K562 (cell line): ENCODE data around the gene TNFAIP6. TPM values are rescaled to one million over a fixed set of nuclear protein-coding genes. Genes with fewer than 3 reads are reported as not detected.

Experiments
- ATAC-seq: fragments of 200-7000 bp; cut with Tn5 transposase; 3 replicates; pipeline ENCODE4 v1.9.1; 2020; ENCODE audit warnings: moderate library complexity
- BruUV-seq: library from RNA; stranded (reverse); fragments of 400-500 nt; replicated peaks from 2 replicates; lab custom pipeline; 2021; lab: Mats Ljungman, UMichigan
- CTCF ChIA-PET: fragments of 300-600 bp; formaldehyde crosslinking; extraction: SDS; loops from one replicate; lab custom pipeline; 2021; ENCODE audit warnings: low intra/inter-chr PET ratio; lab: Yijun Ruan, JAX
- POLR2A ChIA-PET: fragments of 300-600, 350-650 bp; sonication (Branson Sonifier 250); formaldehyde crosslinking; extraction: SDS; loops from one replicate; lab custom pipeline; 2021; ENCODE audit warnings: antibody characterized with exemption, inconsistent platforms; lab: Yijun Ruan, JAX
- DNase-seq, 4 experiments: peaks; one replicate each; pipeline versions ENCODE4 v3.0.0 to v3.0.0-alpha.2; 2011 to 2018; ENCODE audit warnings: low spot score in 3 of 4, mixed read lengths in 3 of 4; ENCODE audit errors: extremely low read depth in 1 of 4
- FAIRE-seq: peaks from 2 replicates; lab custom pipeline; 2011; peaks lifted over from hg19 to GRCh38; lab: Jason Lieb, UNC
- H2AFZ ChIP-seq: 2 replicates; pipeline ENCODE4 v1.6.0; 2011; ENCODE audit warnings: low read depth, low read length, control low read depth, inconsistent platforms
- H3K27ac ChIP-seq: fragments of 200-600 bp; 3 replicates; pipeline ENCODE4 v1.8.0; 2011; ENCODE audit warnings: low read depth, mild to moderate bottlenecking, control low read depth, inconsistent platforms, low read length, moderate library complexity, mixed read lengths; ENCODE audit errors: extremely low read depth
- H3K27me3 ChIP-seq, 2 experiments: fragments of 300-600 bp in 1 of 2; 2 replicates in 1 of 2; 3 replicates in 1 of 2; pipeline versions ENCODE4 v1.6.0 to v1.8.0; 2011; ENCODE audit warnings: inconsistent platforms in 2 of 2, low read length in 2 of 2, mild to moderate bottlenecking in 1 of 2, mixed read lengths in 1 of 2, moderate library complexity in 1 of 2; ENCODE audit not compliant: control insufficient read depth in 2 of 2, insufficient read depth in 2 of 2
- H3K36me3 ChIP-seq: fragments of 300-600 bp; 3 replicates; pipeline ENCODE4 v1.8.0; 2011; ENCODE audit warnings: mild to moderate bottlenecking, low read length, inconsistent platforms; ENCODE audit not compliant: control insufficient read depth, insufficient read depth
- H3K4me1 ChIP-seq, 2 experiments: fragments of 200-600 bp in 1 of 2; replicated peaks in 1 of 2; 2 replicates in 1 of 2; 3 replicates in 1 of 2; pipeline versions ENCODE4 v1.5.1 to v1.8.0; 2011; ENCODE audit warnings: inconsistent platforms in 2 of 2, low read length in 2 of 2, mild to moderate bottlenecking in 1 of 2, mixed read lengths in 1 of 2, moderate library complexity in 1 of 2; ENCODE audit not compliant: control insufficient read depth in 2 of 2, insufficient read depth in 2 of 2
- H3K4me2 ChIP-seq: 2 replicates; pipeline ENCODE4 v1.6.1; 2011; ENCODE audit warnings: low read length, control low read depth, inconsistent platforms, mixed read lengths; ENCODE audit not compliant: insufficient read depth
- H3K4me3 ChIP-seq: fragments of 200-600 bp; sonication (generic), shearing (Covaris generic); 2 replicates; pipeline ENCODE4 v1.5.1; 2016; ENCODE audit warnings: control low read depth, inconsistent platforms
- H3K79me2 ChIP-seq: fragments of 200-600 bp; 3 replicates; pipeline ENCODE4 v1.8.0; 2011; ENCODE audit warnings: low read length, inconsistent platforms; ENCODE audit not compliant: control insufficient read depth, insufficient read depth
- H3K9ac ChIP-seq, 2 experiments: 2 replicates each; pipeline versions ENCODE4 v1.6.0 to v1.6.1; 2011; ENCODE audit warnings: low read depth in 2 of 2, low read length in 2 of 2, control low read depth in 1 of 2, inconsistent platforms in 1 of 2, mild to moderate bottlenecking in 1 of 2, mixed read lengths in 1 of 2; ENCODE audit not compliant: insufficient read depth in 1 of 2
- H3K9me1 ChIP-seq: one replicate; pipeline ENCODE4 v1.6.0; 2011; ENCODE audit warnings: inconsistent platforms, mild to moderate bottlenecking, low read length, moderate library complexity; ENCODE audit not compliant: control insufficient read depth, insufficient read depth
- H3K9me3 ChIP-seq: replicated peaks from 2 replicates; pipeline ENCODE4 v1.5.1; 2011; ENCODE audit warnings: low read depth, low read length, inconsistent platforms; ENCODE audit not compliant: control insufficient read depth, insufficient read depth
- H4K20me1 ChIP-seq: replicated peaks from 2 replicates; pipeline ENCODE4 v1.6.1; 2011; ENCODE audit warnings: low read length, inconsistent platforms, mixed read lengths; ENCODE audit not compliant: control insufficient read depth, insufficient read depth
- CEBPB ChIP-seq: fragments of 450-650 bp; IDR thresholded peaks from 2 replicates; pipeline ENCODE4 v1.6.1; 2016; ENCODE audit warnings: missing genetic modification characterization, missing compliant biosample characterization
- NFRKB ChIP-seq: fragments of 450-650 bp; IDR thresholded peaks from 2 replicates; pipeline ENCODE4 v1.6.1; 2016; ENCODE audit warnings: low read depth
- RREB1 ChIP-seq: fragments of 250-450 bp; sonication (Bioruptor Pico); IDR thresholded peaks from 2 replicates; pipeline ENCODE4 v1.4.0; 2020
- SIN3A ChIP-seq, 2 experiments: fragments of 150-350 bp in 1 of 2; IDR thresholded peaks; 2 replicates each; pipeline ENCODE4 v1.6.1; 2011 to 2016; ENCODE audit warnings: borderline replicate concordance in 2 of 2, low read depth in 2 of 2, low read length in 2 of 2, mild to moderate bottlenecking in 2 of 2, moderate library complexity in 2 of 2; ENCODE audit not compliant: control insufficient read depth in 1 of 2
- ZNF184 ChIP-seq: sonication (generic); formaldehyde crosslinking; IDR thresholded peaks from 2 replicates; pipeline ENCODE4 v1.5.0; 2020; ENCODE audit warnings: missing genetic modification reagents
- ZNF280B ChIP-seq: fragments of 250-450 bp; sonication (Bioruptor Pico); IDR thresholded peaks from 2 replicates; pipeline ENCODE4 v1.5.1; 2021; ENCODE audit warnings: mild to moderate bottlenecking
- ZNF717 ChIP-seq: fragments of 250-450 bp; sonication (Bioruptor Pico); IDR thresholded peaks from 2 replicates; pipeline ENCODE4 v1.5.0; 2021
- WGBS: fragments of 100-300 bp; shearing (Covaris generic); methylation state at CpG from one replicate; pipeline ENCODE4 v1.1.6; 2016; ENCODE audit warnings: low coverage, mixed read lengths; ENCODE audit not compliant: insufficient coverage; ENCODE audit errors: missing lambda C conversion rate; 5-methylcytosine and 5-hydroxymethylcytosine counted together
- in situ Hi-C: fragments of 300-500 bp; cut with MboI; formaldehyde crosslinking; loops from 4 replicates; pipeline ENCODE4 v1.15.0; 2018; ENCODE audit warnings: inconsistent platforms, mixed read lengths
- intact Hi-C: fragments of 100-400 bp; cut with micrococcal nuclease; formaldehyde crosslinking; loops from 2 replicates; pipeline ENCODE4 v1.14.2; 2022
- polyA plus RNA-seq, 8 experiments: library from polyadenylated mRNA; depleted of rRNA in 4 of 8; stranded (reverse) in 5 of 8; unstranded in 3 of 8; fragments of >200 nt; fragmentation: Nextera tagmentation in 2 of 8; fragmentation: Illumina TruSeq in 1 of 8; extraction: Ambion mirVana in 2 of 8; extraction: Trizol in 1 of 8; gene quantifications; 2 replicates each; pipeline versions ENCODE4 v1.2.1 to v1.2.3, GENCODE V29; 2011 to 2014; ENCODE audit warnings: inconsistent platforms in 1 of 8, missing spikeins in 1 of 8
- total RNA-seq, 7 experiments: library from RNA; depleted of rRNA in 6 of 7; stranded (reverse); fragments of >200 nt in 6 of 7; fragmentation: Illumina TruSeq in 2 of 7; extraction: Trizol in 2 of 7; gene quantifications; 2 replicates each; pipeline versions ENCODE4 v1.2.1 to v1.2.3, GENCODE V29; 2011 to 2021; ENCODE audit warnings: low replicate concordance in 1 of 7
- TF ChIP-seq, protein P1 (sequence below): fragments of 450-650 bp; formaldehyde crosslinking; IDR thresholded peaks from 2 replicates; pipeline ENCODE4 v1.4.0; 2022; ENCODE audit warnings: mild to moderate bottlenecking, moderate library complexity
- TF ChIP-seq, protein P2 (sequence below): sonication (generic); formaldehyde crosslinking; IDR thresholded peaks from 2 replicates; pipeline ENCODE4 v1.8.1; 2023; ENCODE audit warnings: mild to moderate bottlenecking, missing genetic modification reagents
- TF ChIP-seq, protein P3 (sequence below): conservative IDR thresholded peaks from 2 replicates; pipeline ENCODE4 v1.6.1; 2011; ENCODE audit warnings: low read depth, mild to moderate bottlenecking, low read length; ENCODE audit not compliant: control insufficient read depth

Gene TNFAIP6
- total and polyA plus RNA-seq, 9 of the 15 experiments (the other 6 are each of a cell fraction or from before 2014, with no cell fraction given) = 0.07 to 0.28 (median 0.08) TPM; not detected in 6

- Histone ChIP-seq H3K9me1 (no peaks in the 10 kb centered on the region), H4K20me1 (no peaks in the 10 kb centered on the region), H3K4me1 (peaks cover 0 to 3% of the 10 kb centered on the region in 2 experiments; a peak in 1 of 5 replicates), H3K27me3 (no peaks in the 10 kb centered on the region), H3K4me2 (no peak overlapping the region), H3K36me3 (no peaks in the 10 kb centered on the region), H3K27ac (no peak overlapping the region), H3K4me3 (no peak overlapping the region), H2AFZ (no peak overlapping the region), H3K79me2 (no peaks in the 10 kb centered on the region), H3K9ac (no peak overlapping the region), H3K9me3 (no peaks in the 10 kb centered on the region)
- POLR2A ChIA-PET = no interaction called here
- intact Hi-C loops = loop anchor here (5.0 kb wide), 1 partner anchor 49 kb away; the partner anchor contains the start of gene RIF1
- ATAC-seq (no peak), DNase-seq (no peak), FAIRE-seq (no peak)
- TSS peak; percentile 60 for BruUV-seq
- 46% methylated on average over 4 of the region's 4 CpGs for WGBS
- CTCF ChIA-PET = no interaction called here
- in situ Hi-C loops = no loop called here
- TF ChIP-seq ZNF717 (CRISPR knock-in tag) (no peak), ZNF280B (CRISPR knock-in tag) (no peak), ZNF184 (CRISPR knock-in tag) (no peak), SIN3A (IDR thresholded peaks at IDR 0.05; ENCODE audit: borderline replicate concordance in 2 of 2, control insufficient read depth in 1 of 2, low read depth in 2 of 2, low read length in 2 of 2) (no peak), NFRKB (no peak), CEBPB (tag) (no peak), RREB1 (no peak)
- TF ChIP-seq, protein P1, sequence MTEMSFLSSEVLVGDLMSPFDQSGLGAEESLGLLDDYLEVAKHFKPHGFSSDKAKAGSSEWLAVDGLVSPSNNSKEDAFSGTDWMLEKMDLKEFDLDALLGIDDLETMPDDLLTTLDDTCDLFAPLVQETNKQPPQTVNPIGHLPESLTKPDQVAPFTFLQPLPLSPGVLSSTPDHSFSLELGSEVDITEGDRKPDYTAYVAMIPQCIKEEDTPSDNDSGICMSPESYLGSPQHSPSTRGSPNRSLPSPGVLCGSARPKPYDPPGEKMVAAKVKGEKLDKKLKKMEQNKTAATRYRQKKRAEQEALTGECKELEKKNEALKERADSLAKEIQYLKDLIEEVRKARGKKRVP = no peak
- TF ChIP-seq, protein P2, sequence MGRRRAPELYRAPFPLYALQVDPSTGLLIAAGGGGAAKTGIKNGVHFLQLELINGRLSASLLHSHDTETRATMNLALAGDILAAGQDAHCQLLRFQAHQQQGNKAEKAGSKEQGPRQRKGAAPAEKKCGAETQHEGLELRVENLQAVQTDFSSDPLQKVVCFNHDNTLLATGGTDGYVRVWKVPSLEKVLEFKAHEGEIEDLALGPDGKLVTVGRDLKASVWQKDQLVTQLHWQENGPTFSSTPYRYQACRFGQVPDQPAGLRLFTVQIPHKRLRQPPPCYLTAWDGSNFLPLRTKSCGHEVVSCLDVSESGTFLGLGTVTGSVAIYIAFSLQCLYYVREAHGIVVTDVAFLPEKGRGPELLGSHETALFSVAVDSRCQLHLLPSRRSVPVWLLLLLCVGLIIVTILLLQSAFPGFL (CRISPR knock-in tag) = no peak
- TF ChIP-seq, protein P3, sequence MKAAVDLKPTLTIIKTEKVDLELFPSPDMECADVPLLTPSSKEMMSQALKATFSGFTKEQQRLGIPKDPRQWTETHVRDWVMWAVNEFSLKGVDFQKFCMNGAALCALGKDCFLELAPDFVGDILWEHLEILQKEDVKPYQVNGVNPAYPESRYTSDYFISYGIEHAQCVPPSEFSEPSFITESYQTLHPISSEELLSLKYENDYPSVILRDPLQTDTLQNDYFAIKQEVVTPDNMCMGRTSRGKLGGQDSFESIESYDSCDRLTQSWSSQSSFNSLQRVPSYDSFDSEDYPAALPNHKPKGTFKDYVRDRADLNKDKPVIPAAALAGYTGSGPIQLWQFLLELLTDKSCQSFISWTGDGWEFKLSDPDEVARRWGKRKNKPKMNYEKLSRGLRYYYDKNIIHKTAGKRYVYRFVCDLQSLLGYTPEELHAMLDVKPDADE = no peak
Observed at GRCh38 chr2:151358166-151358970, 976 bp downstream of the TNFAIP6 start.
